H1 (cell line): ENCODE data around the gene GRIFIN. TPM values are rescaled to one million over a fixed set of nuclear protein-coding genes. Genes with fewer than 3 reads are reported as not detected.

Experiments used
- polyA plus RNA-seq, 7 experiments: library from polyadenylated mRNA; depleted of rRNA in 3 of 7; stranded (reverse) in 5 of 7; unstranded in 2 of 7; fragments of >200 nt in 5 of 7; fragments of 200-250 nt in 2 of 7; gene quantifications; 1 replicate in 5 of 7; 2 replicates in 1 of 7; 4 replicates in 1 of 7; pipeline versions ENCODE4 v1.2.1 to v1.2.3, GENCODE V29; 2011 to 2013; ENCODE audit warnings: missing spikeins in 2 of 7, mixed read lengths in 2 of 7
- total RNA-seq: library from RNA; stranded (reverse); fragmentation: NEBNext Ultra II Directional; extraction: Animal tissue kit (Norgen Biotek cat#: 25700); gene quantifications from 2 replicates; pipeline ENCODE4 v1.2.1, GENCODE V29; 2021
- TF ChIP-seq, protein P1 (sequence below): fragments of 300-600 bp; sonication (generic); IDR thresholded peaks from 2 replicates; pipeline ENCODE4 v1.7.1; 2012; ENCODE audit warnings: low read length, moderate library complexity, mild to moderate bottlenecking, inconsistent platforms; ENCODE audit not compliant: insufficient replicate concordance

GRIFIN gene
- total and polyA plus RNA-seq, 2 of the 8 experiments (the other 6 are each of a cell fraction or from before 2014, with no cell fraction given), result not detected

DNA sequence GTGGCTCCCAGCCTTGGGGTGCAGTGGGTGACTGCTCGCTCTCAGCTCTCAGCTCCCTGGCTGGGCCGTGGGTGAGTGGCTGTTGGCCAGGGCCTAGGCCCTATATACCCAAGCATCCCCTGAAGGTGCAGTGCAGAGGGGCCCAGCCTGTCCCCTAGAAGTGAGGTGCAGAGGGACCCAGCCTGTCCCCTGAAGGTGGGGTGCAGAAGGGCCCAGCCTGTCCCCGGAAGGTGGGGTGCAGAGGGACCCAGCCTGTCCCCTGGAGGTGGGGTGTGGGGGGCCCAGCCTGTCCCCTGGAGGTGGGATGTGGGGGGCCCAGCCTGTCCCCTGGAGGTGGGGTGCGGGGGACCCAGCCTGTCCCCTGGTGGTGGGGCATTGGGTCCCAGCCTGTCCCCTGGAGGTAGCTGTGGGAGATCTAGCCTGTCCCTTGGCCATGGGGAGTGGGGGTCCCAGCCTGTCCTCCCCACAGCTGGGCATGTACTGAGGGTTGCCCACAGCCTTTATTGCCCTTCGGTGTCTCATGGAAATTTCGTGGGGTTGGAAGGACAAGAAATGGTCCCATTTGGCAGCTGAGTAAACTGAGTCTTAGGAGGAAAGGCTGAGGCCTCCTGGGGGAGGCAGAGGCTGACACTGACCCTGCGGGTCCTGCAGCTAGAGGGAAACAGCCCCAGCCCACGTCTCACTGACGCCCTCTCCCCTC lies 25.9 kb upstream of the GRIFIN start (continued):
- TF ChIP-seq, protein P1, sequence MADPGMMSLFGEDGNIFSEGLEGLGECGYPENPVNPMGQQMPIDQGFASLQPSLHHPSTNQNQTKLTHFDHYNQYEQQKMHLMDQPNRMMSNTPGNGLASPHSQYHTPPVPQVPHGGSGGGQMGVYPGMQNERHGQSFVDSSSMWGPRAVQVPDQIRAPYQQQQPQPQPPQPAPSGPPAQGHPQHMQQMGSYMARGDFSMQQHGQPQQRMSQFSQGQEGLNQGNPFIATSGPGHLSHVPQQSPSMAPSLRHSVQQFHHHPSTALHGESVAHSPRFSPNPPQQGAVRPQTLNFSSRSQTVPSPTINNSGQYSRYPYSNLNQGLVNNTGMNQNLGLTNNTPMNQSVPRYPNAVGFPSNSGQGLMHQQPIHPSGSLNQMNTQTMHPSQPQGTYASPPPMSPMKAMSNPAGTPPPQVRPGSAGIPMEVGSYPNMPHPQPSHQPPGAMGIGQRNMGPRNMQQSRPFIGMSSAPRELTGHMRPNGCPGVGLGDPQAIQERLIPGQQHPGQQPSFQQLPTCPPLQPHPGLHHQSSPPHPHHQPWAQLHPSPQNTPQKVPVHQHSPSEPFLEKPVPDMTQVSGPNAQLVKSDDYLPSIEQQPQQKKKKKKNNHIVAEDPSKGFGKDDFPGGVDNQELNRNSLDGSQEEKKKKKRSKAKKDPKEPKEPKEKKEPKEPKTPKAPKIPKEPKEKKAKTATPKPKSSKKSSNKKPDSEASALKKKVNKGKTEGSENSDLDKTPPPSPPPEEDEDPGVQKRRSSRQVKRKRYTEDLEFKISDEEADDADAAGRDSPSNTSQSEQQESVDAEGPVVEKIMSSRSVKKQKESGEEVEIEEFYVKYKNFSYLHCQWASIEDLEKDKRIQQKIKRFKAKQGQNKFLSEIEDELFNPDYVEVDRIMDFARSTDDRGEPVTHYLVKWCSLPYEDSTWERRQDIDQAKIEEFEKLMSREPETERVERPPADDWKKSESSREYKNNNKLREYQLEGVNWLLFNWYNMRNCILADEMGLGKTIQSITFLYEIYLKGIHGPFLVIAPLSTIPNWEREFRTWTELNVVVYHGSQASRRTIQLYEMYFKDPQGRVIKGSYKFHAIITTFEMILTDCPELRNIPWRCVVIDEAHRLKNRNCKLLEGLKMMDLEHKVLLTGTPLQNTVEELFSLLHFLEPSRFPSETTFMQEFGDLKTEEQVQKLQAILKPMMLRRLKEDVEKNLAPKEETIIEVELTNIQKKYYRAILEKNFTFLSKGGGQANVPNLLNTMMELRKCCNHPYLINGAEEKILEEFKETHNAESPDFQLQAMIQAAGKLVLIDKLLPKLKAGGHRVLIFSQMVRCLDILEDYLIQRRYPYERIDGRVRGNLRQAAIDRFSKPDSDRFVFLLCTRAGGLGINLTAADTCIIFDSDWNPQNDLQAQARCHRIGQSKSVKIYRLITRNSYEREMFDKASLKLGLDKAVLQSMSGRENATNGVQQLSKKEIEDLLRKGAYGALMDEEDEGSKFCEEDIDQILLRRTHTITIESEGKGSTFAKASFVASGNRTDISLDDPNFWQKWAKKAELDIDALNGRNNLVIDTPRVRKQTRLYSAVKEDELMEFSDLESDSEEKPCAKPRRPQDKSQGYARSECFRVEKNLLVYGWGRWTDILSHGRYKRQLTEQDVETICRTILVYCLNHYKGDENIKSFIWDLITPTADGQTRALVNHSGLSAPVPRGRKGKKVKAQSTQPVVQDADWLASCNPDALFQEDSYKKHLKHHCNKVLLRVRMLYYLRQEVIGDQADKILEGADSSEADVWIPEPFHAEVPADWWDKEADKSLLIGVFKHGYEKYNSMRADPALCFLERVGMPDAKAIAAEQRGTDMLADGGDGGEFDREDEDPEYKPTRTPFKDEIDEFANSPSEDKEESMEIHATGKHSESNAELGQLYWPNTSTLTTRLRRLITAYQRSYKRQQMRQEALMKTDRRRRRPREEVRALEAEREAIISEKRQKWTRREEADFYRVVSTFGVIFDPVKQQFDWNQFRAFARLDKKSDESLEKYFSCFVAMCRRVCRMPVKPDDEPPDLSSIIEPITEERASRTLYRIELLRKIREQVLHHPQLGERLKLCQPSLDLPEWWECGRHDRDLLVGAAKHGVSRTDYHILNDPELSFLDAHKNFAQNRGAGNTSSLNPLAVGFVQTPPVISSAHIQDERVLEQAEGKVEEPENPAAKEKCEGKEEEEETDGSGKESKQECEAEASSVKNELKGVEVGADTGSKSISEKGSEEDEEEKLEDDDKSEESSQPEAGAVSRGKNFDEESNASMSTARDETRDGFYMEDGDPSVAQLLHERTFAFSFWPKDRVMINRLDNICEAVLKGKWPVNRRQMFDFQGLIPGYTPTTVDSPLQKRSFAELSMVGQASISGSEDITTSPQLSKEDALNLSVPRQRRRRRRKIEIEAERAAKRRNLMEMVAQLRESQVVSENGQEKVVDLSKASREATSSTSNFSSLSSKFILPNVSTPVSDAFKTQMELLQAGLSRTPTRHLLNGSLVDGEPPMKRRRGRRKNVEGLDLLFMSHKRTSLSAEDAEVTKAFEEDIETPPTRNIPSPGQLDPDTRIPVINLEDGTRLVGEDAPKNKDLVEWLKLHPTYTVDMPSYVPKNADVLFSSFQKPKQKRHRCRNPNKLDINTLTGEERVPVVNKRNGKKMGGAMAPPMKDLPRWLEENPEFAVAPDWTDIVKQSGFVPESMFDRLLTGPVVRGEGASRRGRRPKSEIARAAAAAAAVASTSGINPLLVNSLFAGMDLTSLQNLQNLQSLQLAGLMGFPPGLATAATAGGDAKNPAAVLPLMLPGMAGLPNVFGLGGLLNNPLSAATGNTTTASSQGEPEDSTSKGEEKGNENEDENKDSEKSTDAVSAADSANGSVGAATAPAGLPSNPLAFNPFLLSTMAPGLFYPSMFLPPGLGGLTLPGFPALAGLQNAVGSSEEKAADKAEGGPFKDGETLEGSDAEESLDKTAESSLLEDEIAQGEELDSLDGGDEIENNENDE, result no peak
